ENCODE measurements around the gene EIF4G2. TPM values are rescaled to one million over a fixed set of nuclear protein-coding genes. Genes with fewer than 3 reads are reported as not detected.
A peak's percentile ranks its signal among the peaks of the same experiment; 100 is the strongest.

EIF4G2 gene
- 1,000 to 10,000 TPM; 1,073 to 1,080 TPM for total RNA-seq

GRCh38 chr11:10808553-10809372, at the start of gene EIF4G2:
Gene EIF4G2 (minus strand): TSS chr11:10808926.
- Histone ChIP-seq H3K27ac (peak within 1 kb of the TSS; percentile 99), H3K27me3 (no peaks in the 10 kb centered on the region), H3K4me3 (peak within 1 kb of the TSS; percentile 95), H3K36me3 (peaks cover 22% of the 10 kb centered on the region), H3K4me1 (peaks cover 10% of the 10 kb centered on the region), H3K9me3 (no peaks in the 10 kb centered on the region), H3K9ac (ENCODE audit: low read depth in 2 of 2, low read length in 2 of 2) (peak within 1 kb of the TSS; percentile 96 to 99)
- TF ChIP-seq CTCF (IDR thresholded peaks at IDR 0.05), result no peak
- intact Hi-C loops (cut with DNase I), result loop anchor here (1.0 kb wide), 2 partner anchors 49 to 123 kb away; no protein-coding TSS in a partner anchor
- peak; percentile 99 for DNase-seq

- intact Hi-C loops (cut with DNase I), result loop anchor here (1.0 to 5.0 kb wide), 2 partner anchors 49 to 74 kb away; no protein-coding TSS in a partner anchor
- no peak for TF ChIP-seq CTCF (IDR thresholded peaks at IDR 0.05)
- H3K4me3 ChIP-seq, result peak within 1 kb of the TSS; percentile 73
- H3K9me3 ChIP-seq, result no peaks in the 10 kb centered on the region
- peak within 1 kb of the TSS; percentile 100 for H3K27ac ChIP-seq
- peak; percentile 98 for DNase-seq
- peaks cover 9% of the 10 kb centered on the region for H3K36me3 ChIP-seq
- H3K4me1 ChIP-seq, result no peaks in the 10 kb centered on the region
- no peaks in the 10 kb centered on the region for H3K27me3 ChIP-seq
- peak within 1 kb of the TSS; percentile 89 to 99 for H3K9ac ChIP-seq (ENCODE audit: low read depth in 2 of 2, low read length in 2 of 2)
Observed at GRCh38 chr11:10857709-10858438, 49.1 kb upstream of the EIF4G2 start, which contains the start of gene ZBED5. Gene ZBED5 (minus strand): TSS chr11:10858053. CDS start chr11:10854945, 3,108 bp downstream.

- Histone ChIP-seq H3K4me1 (no peaks in the 10 kb centered on the region), H3K27me3 (no peaks in the 10 kb centered on the region), H3K4me3 (peak overlapping the region; percentile 73), H3K27ac (peak overlapping the region; percentile 100), H3K36me3 (peaks cover 9% of the 10 kb centered on the region), H3K9me3 (no peaks in the 10 kb centered on the region), H3K9ac (ENCODE audit: low read depth in 2 of 2, low read length in 2 of 2) (peak overlapping the region; percentile 89 to 99)
- intact Hi-C loops (cut with DNase I), result loop anchor here (1.0 to 5.0 kb wide), 2 partner anchors 48 to 75 kb away; no protein-coding TSS in a partner anchor
- TF ChIP-seq CTCF (IDR thresholded peaks at IDR 0.05), result no peak
- DNase-seq, result no peak
Observed at GRCh38 chr11:10857459-10857708, 48.7 kb upstream of the EIF4G2 start.

GRCh38 chr11:10856689-10857458, 48.1 kb upstream of the EIF4G2 start:
- Histone ChIP-seq H3K36me3 (peaks cover 9% of the 10 kb centered on the region), H3K4me1 (no peaks in the 10 kb centered on the region), H3K27me3 (no peaks in the 10 kb centered on the region), H3K9ac (ENCODE audit: low read depth in 2 of 2, low read length in 2 of 2) (peak overlapping the region; percentile 89 to 99), H3K9me3 (no peaks in the 10 kb centered on the region), H3K4me3 (peak overlapping the region; percentile 73), H3K27ac (peak overlapping the region; percentile 100)
- TF ChIP-seq CTCF (IDR thresholded peaks at IDR 0.05), result no peak
- intact Hi-C loops (cut with DNase I), result loop anchor here (1.0 to 5.0 kb wide), 2 partner anchors 48 to 75 kb away; no protein-coding TSS in a partner anchor
- peak; percentile 78 for DNase-seq

GRCh38 chr11:10855295-10855694, 46.6 kb upstream of the EIF4G2 start:
- Histone ChIP-seq H3K27ac (no peak overlapping the region), H3K4me3 (no peak overlapping the region), H3K27me3 (no peaks in the 10 kb centered on the region), H3K9me3 (no peaks in the 10 kb centered on the region), H3K9ac (ENCODE audit: low read depth in 2 of 2, low read length in 2 of 2) (no peak overlapping the region), H3K4me1 (no peaks in the 10 kb centered on the region), H3K36me3 (peaks cover 9% of the 10 kb centered on the region)
- TF ChIP-seq CTCF (IDR thresholded peaks at IDR 0.05), result no peak
- DNase-seq, result no peak
- intact Hi-C loops (cut with DNase I), result loop anchor here (5.0 kb wide), 1 partner anchor 77 kb away; no protein-coding TSS in a partner anchor

Data from colonic mucosa (tissue), 4 donors.